ENCODE data around the gene HACD3. TPM values are rescaled to one million over a fixed set of nuclear protein-coding genes. Genes with fewer than 3 reads are reported as not detected.

The HACD3 gene
- total RNA-seq, 4 donors from 2014 or later, result 20.2 to 144 (median 34.6) TPM

GRCh38 chr15:65521350-65521749 is 8.9 kb upstream of the HACD3 start:
- DNase-seq, result no peak
- Histone ChIP-seq H3K4me3 (no peak overlapping the region), H3K4me1 (peaks cover 4 to 5% of the 10 kb centered on the region in 2 donors), H3K27me3 (no peaks in the 10 kb centered on the region), H3K36me3 (no peaks in the 10 kb centered on the region), H3K27ac (no peak overlapping the region), H3K9me3 (no peaks in the 10 kb centered on the region)
- intact Hi-C loops (cut with DNase I; ENCODE audit: low total_unique reads), result no loop called here
- no peak for TF ChIP-seq POLR2A (IDR thresholded peaks at IDR 0.05)
- TF ChIP-seq, protein P1, sequence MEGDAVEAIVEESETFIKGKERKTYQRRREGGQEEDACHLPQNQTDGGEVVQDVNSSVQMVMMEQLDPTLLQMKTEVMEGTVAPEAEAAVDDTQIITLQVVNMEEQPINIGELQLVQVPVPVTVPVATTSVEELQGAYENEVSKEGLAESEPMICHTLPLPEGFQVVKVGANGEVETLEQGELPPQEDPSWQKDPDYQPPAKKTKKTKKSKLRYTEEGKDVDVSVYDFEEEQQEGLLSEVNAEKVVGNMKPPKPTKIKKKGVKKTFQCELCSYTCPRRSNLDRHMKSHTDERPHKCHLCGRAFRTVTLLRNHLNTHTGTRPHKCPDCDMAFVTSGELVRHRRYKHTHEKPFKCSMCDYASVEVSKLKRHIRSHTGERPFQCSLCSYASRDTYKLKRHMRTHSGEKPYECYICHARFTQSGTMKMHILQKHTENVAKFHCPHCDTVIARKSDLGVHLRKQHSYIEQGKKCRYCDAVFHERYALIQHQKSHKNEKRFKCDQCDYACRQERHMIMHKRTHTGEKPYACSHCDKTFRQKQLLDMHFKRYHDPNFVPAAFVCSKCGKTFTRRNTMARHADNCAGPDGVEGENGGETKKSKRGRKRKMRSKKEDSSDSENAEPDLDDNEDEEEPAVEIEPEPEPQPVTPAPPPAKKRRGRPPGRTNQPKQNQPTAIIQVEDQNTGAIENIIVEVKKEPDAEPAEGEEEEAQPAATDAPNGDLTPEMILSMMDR (IDR thresholded peaks at IDR 0.05), result no peak

GRCh38 chr15:65524226-65524625 is 6.0 kb upstream of the HACD3 start:
- DNase-seq, result no peak
- Histone ChIP-seq H3K4me3 (no peak overlapping the region), H3K9me3 (no peaks in the 10 kb centered on the region), H3K36me3 (no peaks in the 10 kb centered on the region), H3K4me1 (no peaks in the 10 kb centered on the region), H3K27me3 (no peaks in the 10 kb centered on the region), H3K27ac (no peak overlapping the region)
- TF ChIP-seq, protein P1 (IDR thresholded peaks at IDR 0.05), result no peak
- no peak for TF ChIP-seq POLR2A (IDR thresholded peaks at IDR 0.05)
- intact Hi-C loops (cut with DNase I; ENCODE audit: low total_unique reads), result no loop called here

DNA sequence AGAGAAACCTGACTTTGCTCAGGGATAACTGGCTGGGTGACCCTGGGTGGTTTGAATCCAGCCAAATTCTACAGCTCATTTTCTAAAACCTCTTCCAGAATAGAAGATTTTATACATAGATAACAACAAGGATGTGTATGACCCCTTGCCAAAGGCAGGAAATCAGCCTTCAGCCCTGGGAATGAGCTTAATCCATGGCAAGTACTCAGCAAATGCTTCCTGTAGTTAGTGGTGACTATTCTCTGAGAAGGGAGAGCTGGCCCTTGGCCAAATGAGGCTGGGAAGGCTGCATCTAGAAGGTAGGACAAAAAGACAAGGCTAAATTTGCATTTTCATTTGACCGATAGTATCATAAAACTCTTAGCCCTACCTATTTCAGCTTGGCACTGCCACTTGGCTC is 4.6 kb upstream of the HACD3 start:
- DNase-seq, result peak in 1 of 2 donors; percentile 39
- TF ChIP-seq, protein P1 (IDR thresholded peaks at IDR 0.05), result no peak
- no peak for TF ChIP-seq POLR2A (IDR thresholded peaks at IDR 0.05)
- H3K4me3 ChIP-seq, result no peak overlapping the region
- no peaks in the 10 kb centered on the region for H3K27me3 ChIP-seq
- intact Hi-C loops (cut with DNase I; ENCODE audit: low total_unique reads), result no loop called here
- H3K4me1 ChIP-seq, result no peaks in the 10 kb centered on the region
- no peak overlapping the region for H3K27ac ChIP-seq
- no peaks in the 10 kb centered on the region for H3K9me3 ChIP-seq
- H3K36me3 ChIP-seq, result no peaks in the 10 kb centered on the region

DNA sequence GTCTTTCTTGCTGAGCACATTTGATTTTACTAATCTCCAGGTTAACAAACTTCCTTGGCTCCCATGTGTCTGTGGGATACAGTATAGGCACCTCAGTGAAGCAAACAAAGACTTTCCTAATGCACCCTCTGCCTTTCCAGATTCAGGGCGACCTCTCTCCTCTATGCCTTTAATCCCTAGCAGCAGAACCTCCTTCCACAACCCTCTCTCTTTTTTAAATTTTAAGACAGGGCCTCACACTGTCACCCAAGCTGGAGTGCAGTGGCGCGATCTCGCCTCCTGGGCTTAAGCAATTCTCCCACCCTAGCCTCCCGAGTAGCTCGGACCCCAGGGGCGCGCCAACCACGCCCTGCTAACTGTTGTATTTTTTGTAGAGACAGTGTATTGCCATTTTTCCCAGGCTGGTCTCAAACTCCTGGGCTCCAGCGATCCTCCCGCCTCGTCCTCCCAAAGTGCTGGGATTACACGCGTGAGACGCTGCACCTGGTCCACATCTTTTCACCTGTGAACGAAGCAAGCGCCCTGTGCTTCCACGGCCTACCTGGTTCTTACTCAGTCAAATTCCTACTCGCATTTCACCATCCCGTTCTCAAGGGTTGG is 1.7 kb upstream of the HACD3 start:
- Histone ChIP-seq H3K4me1 (no peaks in the 10 kb centered on the region), H3K27me3 (no peaks in the 10 kb centered on the region), H3K27ac (no peak overlapping the region), H3K4me3 (no peak overlapping the region), H3K36me3 (no peaks in the 10 kb centered on the region), H3K9me3 (no peaks in the 10 kb centered on the region)
- no peak for DNase-seq
- no peak for TF ChIP-seq POLR2A (IDR thresholded peaks at IDR 0.05)
- TF ChIP-seq, protein P1 (IDR thresholded peaks at IDR 0.05), result no peak
- intact Hi-C loops (cut with DNase I; ENCODE audit: low total_unique reads), result no loop called here

DNA sequence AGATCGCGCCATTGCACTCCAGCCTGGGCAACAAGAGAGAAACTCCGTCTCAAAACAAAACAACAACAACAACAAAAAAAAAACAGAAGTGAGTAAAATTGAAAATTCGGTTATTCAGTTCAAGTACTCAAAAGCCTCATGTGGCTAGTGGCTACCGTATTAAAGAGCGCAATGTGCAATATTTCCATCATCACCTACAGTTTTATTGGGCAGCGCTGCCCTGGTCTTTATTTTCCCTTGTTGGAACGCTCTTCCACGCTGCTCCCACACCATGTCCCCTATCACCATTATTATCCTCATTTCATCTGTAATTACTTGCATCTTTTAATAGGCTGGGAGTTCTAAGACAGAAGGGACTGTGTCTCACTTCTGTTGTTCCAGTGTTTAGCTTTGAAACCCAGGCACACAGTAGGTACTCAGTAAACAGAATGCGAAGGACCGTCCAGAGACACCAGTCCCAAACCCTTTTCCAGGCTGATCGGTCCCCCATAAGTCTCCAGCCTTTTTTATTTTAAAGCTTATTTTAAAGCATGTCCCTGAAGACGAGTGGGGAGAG is 423 bp upstream of the HACD3 start:
- H3K27ac ChIP-seq, result peak overlapping the region; percentile 70
- H3K27me3 ChIP-seq, result no peaks in the 10 kb centered on the region
- TF ChIP-seq, protein P1 (IDR thresholded peaks at IDR 0.05), result no peak
- no peak for TF ChIP-seq POLR2A (IDR thresholded peaks at IDR 0.05)
- H3K9me3 ChIP-seq, result no peaks in the 10 kb centered on the region
- peak overlapping the region; percentile 69 to 73 for H3K4me3 ChIP-seq
- no peaks in the 10 kb centered on the region for H3K4me1 ChIP-seq
- no peaks in the 10 kb centered on the region for H3K36me3 ChIP-seq
- DNase-seq, result no peak
- intact Hi-C loops (cut with DNase I; ENCODE audit: low total_unique reads), result no loop called here
